Measurements from ENCODE around the gene FAM32A. TPM values are rescaled to one million over a fixed set of nuclear protein-coding genes. Genes with fewer than 3 reads are reported as not detected.

Gene FAM32A
- total RNA-seq, 1 experiment from 2014 or later, result 44.6 TPM

DNA sequence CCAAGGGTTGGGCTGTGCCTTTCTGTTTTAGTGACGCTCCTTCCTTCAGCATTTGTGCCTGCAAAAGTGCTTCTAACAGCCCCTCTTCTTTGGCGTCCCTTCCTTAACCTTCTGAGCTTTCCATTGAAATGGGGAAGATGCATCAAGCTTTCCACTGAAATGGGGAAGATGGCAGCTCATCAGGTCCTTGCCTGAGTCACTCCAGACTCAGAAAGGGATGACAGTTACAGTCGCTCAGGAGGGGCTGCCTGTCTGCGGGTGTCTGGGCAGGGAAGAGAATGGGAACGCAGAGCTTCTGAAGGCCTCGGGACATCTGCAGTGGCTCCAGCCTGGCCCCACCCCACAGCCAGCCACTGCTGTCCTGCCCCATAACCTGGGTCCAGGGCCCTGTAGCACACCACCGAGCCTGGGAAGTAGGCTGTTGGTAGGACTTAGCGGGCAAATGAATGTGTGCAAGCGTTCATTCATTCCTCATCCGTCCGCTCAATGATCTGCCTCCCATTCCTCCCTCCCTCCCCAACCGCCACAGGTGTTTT is 22.3 kb downstream of the FAM32A start:
- BruUV-seq (replicated peaks), result no TSS peak
- no peaks in the 10 kb centered on the region for H3K27me3 ChIP-seq (ENCODE audit: control insufficient read depth, insufficient read depth, low read length)
- ATAC-seq (0 out of 2 replicates have a peak, but pooled peaks have one; percentile 16), DNase-seq (ENCODE audit: low read depth, low spot score) (no peak)
- CTCF ChIA-PET, result no interaction called here
- in situ Hi-C loops (cut with HindIII; ENCODE audit: low pct_unique_long_range_greater_than_20kb, low sequenced_read_pairs), result no loop called here
- TF ChIP-seq, protein P1, sequence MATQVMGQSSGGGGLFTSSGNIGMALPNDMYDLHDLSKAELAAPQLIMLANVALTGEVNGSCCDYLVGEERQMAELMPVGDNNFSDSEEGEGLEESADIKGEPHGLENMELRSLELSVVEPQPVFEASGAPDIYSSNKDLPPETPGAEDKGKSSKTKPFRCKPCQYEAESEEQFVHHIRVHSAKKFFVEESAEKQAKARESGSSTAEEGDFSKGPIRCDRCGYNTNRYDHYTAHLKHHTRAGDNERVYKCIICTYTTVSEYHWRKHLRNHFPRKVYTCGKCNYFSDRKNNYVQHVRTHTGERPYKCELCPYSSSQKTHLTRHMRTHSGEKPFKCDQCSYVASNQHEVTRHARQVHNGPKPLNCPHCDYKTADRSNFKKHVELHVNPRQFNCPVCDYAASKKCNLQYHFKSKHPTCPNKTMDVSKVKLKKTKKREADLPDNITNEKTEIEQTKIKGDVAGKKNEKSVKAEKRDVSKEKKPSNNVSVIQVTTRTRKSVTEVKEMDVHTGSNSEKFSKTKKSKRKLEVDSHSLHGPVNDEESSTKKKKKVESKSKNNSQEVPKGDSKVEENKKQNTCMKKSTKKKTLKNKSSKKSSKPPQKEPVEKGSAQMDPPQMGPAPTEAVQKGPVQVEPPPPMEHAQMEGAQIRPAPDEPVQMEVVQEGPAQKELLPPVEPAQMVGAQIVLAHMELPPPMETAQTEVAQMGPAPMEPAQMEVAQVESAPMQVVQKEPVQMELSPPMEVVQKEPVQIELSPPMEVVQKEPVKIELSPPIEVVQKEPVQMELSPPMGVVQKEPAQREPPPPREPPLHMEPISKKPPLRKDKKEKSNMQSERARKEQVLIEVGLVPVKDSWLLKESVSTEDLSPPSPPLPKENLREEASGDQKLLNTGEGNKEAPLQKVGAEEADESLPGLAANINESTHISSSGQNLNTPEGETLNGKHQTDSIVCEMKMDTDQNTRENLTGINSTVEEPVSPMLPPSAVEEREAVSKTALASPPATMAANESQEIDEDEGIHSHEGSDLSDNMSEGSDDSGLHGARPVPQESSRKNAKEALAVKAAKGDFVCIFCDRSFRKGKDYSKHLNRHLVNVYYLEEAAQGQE (IDR thresholded peaks at IDR 0.05; ENCODE audit: insufficient read depth in 1 of 2, low read depth in 2 of 2, low read length in 1 of 2), result no peak
- TF ChIP-seq, protein P2, sequence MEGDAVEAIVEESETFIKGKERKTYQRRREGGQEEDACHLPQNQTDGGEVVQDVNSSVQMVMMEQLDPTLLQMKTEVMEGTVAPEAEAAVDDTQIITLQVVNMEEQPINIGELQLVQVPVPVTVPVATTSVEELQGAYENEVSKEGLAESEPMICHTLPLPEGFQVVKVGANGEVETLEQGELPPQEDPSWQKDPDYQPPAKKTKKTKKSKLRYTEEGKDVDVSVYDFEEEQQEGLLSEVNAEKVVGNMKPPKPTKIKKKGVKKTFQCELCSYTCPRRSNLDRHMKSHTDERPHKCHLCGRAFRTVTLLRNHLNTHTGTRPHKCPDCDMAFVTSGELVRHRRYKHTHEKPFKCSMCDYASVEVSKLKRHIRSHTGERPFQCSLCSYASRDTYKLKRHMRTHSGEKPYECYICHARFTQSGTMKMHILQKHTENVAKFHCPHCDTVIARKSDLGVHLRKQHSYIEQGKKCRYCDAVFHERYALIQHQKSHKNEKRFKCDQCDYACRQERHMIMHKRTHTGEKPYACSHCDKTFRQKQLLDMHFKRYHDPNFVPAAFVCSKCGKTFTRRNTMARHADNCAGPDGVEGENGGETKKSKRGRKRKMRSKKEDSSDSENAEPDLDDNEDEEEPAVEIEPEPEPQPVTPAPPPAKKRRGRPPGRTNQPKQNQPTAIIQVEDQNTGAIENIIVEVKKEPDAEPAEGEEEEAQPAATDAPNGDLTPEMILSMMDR (IDR thresholded peaks at IDR 0.05), result no peak
- TF ChIP-seq SIN3A (IDR thresholded peaks at IDR 0.05; ENCODE audit: borderline replicate concordance, insufficient read depth, low read depth, low read length), result no peak
- no peak for TF ChIP-seq TCF7L2 (IDR thresholded peaks at IDR 0.05; ENCODE audit: low read depth, low read length)
- no peak for TF ChIP-seq POLR2AphosphoS5 (IDR thresholded peaks at IDR 0.05; ENCODE audit: low read depth, low read length)
- H3K4me1 ChIP-seq (ENCODE audit: control insufficient read depth, insufficient read depth, low read length), result no peaks in the 10 kb centered on the region
- H3K36me3 ChIP-seq (ENCODE audit: control insufficient read depth, insufficient read depth, low read length), result no peaks in the 10 kb centered on the region; the same call in 1 of the 2 replicates
- intact Hi-C loops (cut with micrococcal nuclease; ENCODE audit: unreplicated experiment), result no loop called here
- no peak overlapping the region for H3K27ac ChIP-seq (ENCODE audit: low read length)
- H3K4me3 ChIP-seq (ENCODE audit: low read depth in 2 of 2, low read length in 2 of 2), result no peak overlapping the region
- no peaks in the 10 kb centered on the region for H3K9me3 ChIP-seq (ENCODE audit: control insufficient read depth, insufficient read depth, low read depth, low read length)
- POLR2A ChIA-PET, result no interaction called here

DNA sequence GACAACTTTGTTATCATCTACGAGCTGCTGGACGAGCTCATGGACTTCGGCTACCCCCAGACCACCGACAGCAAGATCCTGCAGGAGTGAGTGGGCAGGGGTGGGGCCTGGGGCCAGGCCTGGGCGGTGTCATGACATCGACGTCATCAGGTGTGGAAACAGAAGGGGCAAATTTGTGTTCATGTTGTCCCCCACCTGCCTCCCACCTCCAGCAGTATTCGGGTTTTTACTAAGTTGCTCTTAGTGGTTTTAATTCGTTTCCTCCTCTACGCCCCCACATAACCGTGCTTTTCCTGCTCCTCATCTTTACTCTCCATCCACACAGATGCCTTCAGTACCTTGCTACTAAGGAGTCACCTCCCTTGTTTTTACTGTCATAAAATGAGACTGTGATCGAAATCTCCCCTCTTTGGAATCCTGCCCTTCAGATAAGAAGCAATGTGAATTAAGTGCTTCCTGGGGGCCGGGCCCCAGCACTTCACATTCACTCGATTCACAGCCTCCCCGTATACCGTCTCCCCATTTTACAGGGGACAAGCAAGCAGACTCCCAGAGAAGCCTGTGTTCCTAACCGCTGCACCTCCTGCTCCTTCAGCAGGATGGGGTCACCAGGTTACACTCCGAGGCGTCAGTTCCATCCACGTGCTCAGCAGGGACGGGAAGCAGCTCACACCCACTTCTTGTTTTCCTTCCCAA is 23.0 kb downstream of the FAM32A start:
- ATAC-seq (no peak), DNase-seq (ENCODE audit: low read depth, low spot score) (no peak)
- no peak overlapping the region for H3K4me3 ChIP-seq (ENCODE audit: low read depth in 2 of 2, low read length in 2 of 2)
- no peaks in the 10 kb centered on the region for H3K9me3 ChIP-seq (ENCODE audit: control insufficient read depth, insufficient read depth, low read depth, low read length)
- no peaks in the 10 kb centered on the region; the same call in 1 of the 2 replicates for H3K36me3 ChIP-seq (ENCODE audit: control insufficient read depth, insufficient read depth, low read length)
- in situ Hi-C loops (cut with HindIII; ENCODE audit: low pct_unique_long_range_greater_than_20kb, low sequenced_read_pairs), result no loop called here
- POLR2A ChIA-PET, result no interaction called here
- no peaks in the 10 kb centered on the region for H3K4me1 ChIP-seq (ENCODE audit: control insufficient read depth, insufficient read depth, low read length)
- intact Hi-C loops (cut with micrococcal nuclease; ENCODE audit: unreplicated experiment), result no loop called here
- H3K27me3 ChIP-seq (ENCODE audit: control insufficient read depth, insufficient read depth, low read length), result no peaks in the 10 kb centered on the region
- no peak for TF ChIP-seq SIN3A (IDR thresholded peaks at IDR 0.05; ENCODE audit: borderline replicate concordance, insufficient read depth, low read depth, low read length)
- TF ChIP-seq, protein P1 (IDR thresholded peaks at IDR 0.05; ENCODE audit: insufficient read depth in 1 of 2, low read depth in 2 of 2, low read length in 1 of 2), result no peak
- TF ChIP-seq, protein P2 (IDR thresholded peaks at IDR 0.05), result no peak
- no peak for TF ChIP-seq POLR2AphosphoS5 (IDR thresholded peaks at IDR 0.05; ENCODE audit: low read depth, low read length)
- TF ChIP-seq TCF7L2 (IDR thresholded peaks at IDR 0.05; ENCODE audit: low read depth, low read length), result no peak
- BruUV-seq (replicated peaks), result no TSS peak
- H3K27ac ChIP-seq (ENCODE audit: low read length), result no peak overlapping the region
- CTCF ChIA-PET, result no interaction called here
